GM12865 (cell line): ENCODE results near the gene COL5A2.

Source experiments
- DNase-seq: peaks from one replicate; pipeline ENCODE4 v3.0.0; 2010; ENCODE audit warnings: low read depth
- H3K4me3 ChIP-seq: 2 replicates; pipeline ENCODE4 v1.5.1; 2011; ENCODE audit warnings: mild to moderate bottlenecking, low read depth, low read length, control low read depth
- CTCF ChIP-seq: IDR thresholded peaks from 2 replicates; pipeline ENCODE4 v1.5.1; 2011; ENCODE audit warnings: low read length, control low read depth, low read depth, inconsistent platforms; ENCODE audit not compliant: insufficient read depth; ENCODE audit errors: missing control alignments

Gene COL5A2

GRCh38 chr2:189045836-189046235, 133.7 kb downstream of the COL5A2 start:
- DNase-seq, result no peak
- H3K4me3 ChIP-seq, result no peak overlapping the region
- no peak for TF ChIP-seq CTCF

GRCh38 chr2:189037518-189037917, 142.0 kb downstream of the COL5A2 start:
- no peak for DNase-seq
- no peak for TF ChIP-seq CTCF
- no peak overlapping the region for H3K4me3 ChIP-seq

GRCh38 chr2:189024901-189025618, 154.5 kb downstream of the COL5A2 start:
- TF ChIP-seq CTCF, result peak; percentile 38
- no peak overlapping the region for H3K4me3 ChIP-seq
- peak; percentile 5 for DNase-seq

GRCh38 chr2:189022492-189022891, 157.1 kb downstream of the COL5A2 start:
- TF ChIP-seq CTCF, result no peak
- no peak overlapping the region for H3K4me3 ChIP-seq
- no peak for DNase-seq

GRCh38 chr2:189022053-189022481, 157.5 kb downstream of the COL5A2 start:
- no peak for TF ChIP-seq CTCF
- no peak for DNase-seq
- no peak overlapping the region for H3K4me3 ChIP-seq

- no peak overlapping the region for H3K4me3 ChIP-seq
- TF ChIP-seq CTCF, result no peak
- no peak for DNase-seq
Observed at GRCh38 chr2:189020179-189020578, 159.4 kb downstream of the COL5A2 start.

- DNase-seq, result no peak
- TF ChIP-seq CTCF, result no peak
- no peak overlapping the region for H3K4me3 ChIP-seq
Observed at GRCh38 chr2:189018631-189019030, 160.9 kb downstream of the COL5A2 start.
